Measurements from ENCODE around the gene LPCAT1. TPM values are rescaled to one million over a fixed set of nuclear protein-coding genes. Genes with fewer than 3 reads are reported as not detected.

Gene LPCAT1
- total RNA-seq, 2 experiments from 2014 or later = 42.5 to 54.5 TPM

- H3K36me3 Mint-ChIP-seq (ENCODE audit: low read depth) = no peaks in the 10 kb centered on the region
- H3K4me1 Mint-ChIP-seq = no peaks in the 10 kb centered on the region
- CTCF ChIA-PET = interaction anchor here (0.5 kb wide), 1 partner anchor 143 kb away, joined by 3 read pairs; no protein-coding TSS in a partner anchor
- H3K27ac Mint-ChIP-seq = no peak overlapping the region
- peaks cover 20% of the 10 kb centered on the region for H3K27me3 Mint-ChIP-seq
- peaks cover 9% of the 10 kb centered on the region for H3K9me3 Mint-ChIP-seq (ENCODE audit: low read depth)
- no peak overlapping the region for H3K4me3 Mint-ChIP-seq
- POLR2A ChIA-PET = interaction anchor here (0.6 kb wide), 1 partner anchor 10 kb away, joined by 3 read pairs; no protein-coding TSS in a partner anchor
- intact Hi-C loops (cut with DNase I, micrococcal nuclease) = no loop called here
- DNase-seq (no peak), ATAC-seq (no peak)
Measured at GRCh38 chr5:1437226-1437829, 86.4 kb downstream of the LPCAT1 start.

GRCh38 chr5:1436681-1437080, 87.1 kb downstream of the LPCAT1 start:
- H3K4me1 Mint-ChIP-seq = no peaks in the 10 kb centered on the region
- ChIA-PET CTCF (interaction anchor here (0.7 kb wide), 2 partner anchors 16 to 264 kb away, joined by 3 to 5 read pairs; no protein-coding TSS in a partner anchor), POLR2A (no interaction called here)
- DNase-seq = no peak
- ATAC-seq = no peak
- peaks cover 9% of the 10 kb centered on the region for H3K9me3 Mint-ChIP-seq (ENCODE audit: low read depth)
- no peak overlapping the region for H3K27ac Mint-ChIP-seq
- H3K36me3 Mint-ChIP-seq (ENCODE audit: low read depth) = no peaks in the 10 kb centered on the region
- H3K27me3 Mint-ChIP-seq = peaks cover 19% of the 10 kb centered on the region
- intact Hi-C loops (cut with DNase I, micrococcal nuclease) = no loop called here
- H3K4me3 Mint-ChIP-seq = no peak overlapping the region

- ATAC-seq = no peak
- Mint-ChIP-seq H3K36me3 (ENCODE audit: low read depth) (no peaks in the 10 kb centered on the region), H3K4me3 (no peak overlapping the region), H3K4me1 (no peaks in the 10 kb centered on the region), H3K27ac (no peak overlapping the region), H3K9me3 (ENCODE audit: low read depth) (peaks cover 9% of the 10 kb centered on the region), H3K27me3 (peaks cover 15% of the 10 kb centered on the region)
- CTCF ChIA-PET = interaction anchor here (0.7 kb wide), 2 partner anchors 15 to 263 kb away, joined by 3 to 5 read pairs; no protein-coding TSS in a partner anchor
- intact Hi-C loops (cut with DNase I, micrococcal nuclease) = no loop called here
- POLR2A ChIA-PET = no interaction called here
- DNase-seq = no peak
Measured at GRCh38 chr5:1436036-1436435, 87.7 kb downstream of the LPCAT1 start.

- no peaks in the 10 kb centered on the region for H3K36me3 Mint-ChIP-seq (ENCODE audit: low read depth)
- CTCF ChIA-PET = no interaction called here
- H3K27me3 Mint-ChIP-seq = peaks cover 12% of the 10 kb centered on the region
- intact Hi-C loops (cut with DNase I, micrococcal nuclease) = no loop called here
- no peak overlapping the region for H3K4me3 Mint-ChIP-seq
- no peak overlapping the region for H3K27ac Mint-ChIP-seq
- ATAC-seq = no peak
- peaks cover 7% of the 10 kb centered on the region for H3K9me3 Mint-ChIP-seq (ENCODE audit: low read depth)
- no peak for DNase-seq
- H3K4me1 Mint-ChIP-seq = no peaks in the 10 kb centered on the region
- POLR2A ChIA-PET = no interaction called here
Measured at GRCh38 chr5:1435369-1435768, 88.4 kb downstream of the LPCAT1 start.

- peaks cover 7% of the 10 kb centered on the region for H3K27me3 Mint-ChIP-seq
- intact Hi-C loops (cut with DNase I, micrococcal nuclease) = loop anchor here in 1 of 2 experiments (2.0 kb wide), 1 partner anchor 55 kb away; no protein-coding TSS in a partner anchor
- no peak overlapping the region for H3K27ac Mint-ChIP-seq
- DNase-seq (no peak), ATAC-seq (no peak)
- peaks cover 21% of the 10 kb centered on the region for H3K9me3 Mint-ChIP-seq (ENCODE audit: low read depth)
- peaks cover 10% of the 10 kb centered on the region for H3K36me3 Mint-ChIP-seq (ENCODE audit: low read depth)
- no peak overlapping the region for H3K4me3 Mint-ChIP-seq
- POLR2A ChIA-PET = no interaction called here
- H3K4me1 Mint-ChIP-seq = no peaks in the 10 kb centered on the region
- CTCF ChIA-PET = interaction anchor here (0.6 kb wide), 1 partner anchor 89 kb away, joined by 3 read pairs; no protein-coding TSS in a partner anchor
Measured at GRCh38 chr5:1432296-1432695, 91.5 kb downstream of the LPCAT1 start.

GRCh38 chr5:1431896-1432295, 91.9 kb downstream of the LPCAT1 start:
- H3K9me3 Mint-ChIP-seq (ENCODE audit: low read depth) = peaks cover 23% of the 10 kb centered on the region
- peaks cover 5% of the 10 kb centered on the region for H3K27me3 Mint-ChIP-seq
- ChIA-PET CTCF (interaction anchor here (0.6 kb wide), 1 partner anchor 90 kb away, joined by 3 read pairs; no protein-coding TSS in a partner anchor), POLR2A (no interaction called here)
- H3K36me3 Mint-ChIP-seq (ENCODE audit: low read depth) = peaks cover 10% of the 10 kb centered on the region
- no peak overlapping the region for H3K27ac Mint-ChIP-seq
- ATAC-seq (no peak), DNase-seq (no peak)
- no peak overlapping the region for H3K4me3 Mint-ChIP-seq
- no peaks in the 10 kb centered on the region for H3K4me1 Mint-ChIP-seq
- intact Hi-C loops (cut with DNase I, micrococcal nuclease) = loop anchor here in 1 of 2 experiments (2.0 kb wide), 1 partner anchor 55 kb away; no protein-coding TSS in a partner anchor

GRCh38 chr5:1431021-1431811, 92.5 kb downstream of the LPCAT1 start:
- intact Hi-C loops (cut with DNase I, micrococcal nuclease) = no loop called here
- peaks cover 10% of the 10 kb centered on the region for H3K36me3 Mint-ChIP-seq (ENCODE audit: low read depth)
- POLR2A ChIA-PET = no interaction called here
- no peak overlapping the region for H3K4me3 Mint-ChIP-seq
- no peak for DNase-seq
- no peak overlapping the region for H3K27ac Mint-ChIP-seq
- peaks cover 5% of the 10 kb centered on the region for H3K27me3 Mint-ChIP-seq
- H3K9me3 Mint-ChIP-seq (ENCODE audit: low read depth) = peaks cover 25% of the 10 kb centered on the region
- ATAC-seq = no peak
- no peaks in the 10 kb centered on the region for H3K4me1 Mint-ChIP-seq
- CTCF ChIA-PET = interaction anchor here (0.6 kb wide), 1 partner anchor 91 kb away, joined by 3 read pairs; no protein-coding TSS in a partner anchor

- ChIA-PET CTCF (no interaction called here), POLR2A (no interaction called here)
- Mint-ChIP-seq H3K27ac (no peak overlapping the region), H3K36me3 (ENCODE audit: low read depth) (peaks cover 10% of the 10 kb centered on the region), H3K9me3 (ENCODE audit: low read depth) (peaks cover 32% of the 10 kb centered on the region), H3K4me3 (no peak overlapping the region), H3K27me3 (peaks cover 6% of the 10 kb centered on the region), H3K4me1 (no peaks in the 10 kb centered on the region)
- DNase-seq (no peak), ATAC-seq (no peak)
- intact Hi-C loops (cut with DNase I, micrococcal nuclease) = no loop called here
Measured at GRCh38 chr5:1430121-1430795, 93.5 kb downstream of the LPCAT1 start.

GRCh38 chr5:1429496-1429895, 94.3 kb downstream of the LPCAT1 start:
- POLR2A ChIA-PET = no interaction called here
- H3K4me1 Mint-ChIP-seq = no peaks in the 10 kb centered on the region
- CTCF ChIA-PET = no interaction called here
- no peak overlapping the region for H3K4me3 Mint-ChIP-seq
- peaks cover 10% of the 10 kb centered on the region for H3K36me3 Mint-ChIP-seq (ENCODE audit: low read depth)
- H3K27ac Mint-ChIP-seq = no peak overlapping the region
- DNase-seq (no peak), ATAC-seq (no peak)
- H3K27me3 Mint-ChIP-seq = peaks cover 6% of the 10 kb centered on the region
- peaks cover 32% of the 10 kb centered on the region for H3K9me3 Mint-ChIP-seq (ENCODE audit: low read depth)
- intact Hi-C loops (cut with DNase I, micrococcal nuclease) = no loop called here

- peaks cover 32% of the 10 kb centered on the region for H3K9me3 Mint-ChIP-seq (ENCODE audit: low read depth)
- no peaks in the 10 kb centered on the region for H3K4me1 Mint-ChIP-seq
- ATAC-seq = no peak
- ChIA-PET CTCF (no interaction called here), POLR2A (no interaction called here)
- no peak overlapping the region for H3K27ac Mint-ChIP-seq
- intact Hi-C loops (cut with DNase I, micrococcal nuclease) = no loop called here
- H3K36me3 Mint-ChIP-seq (ENCODE audit: low read depth) = peaks cover 10% of the 10 kb centered on the region
- H3K4me3 Mint-ChIP-seq = no peak overlapping the region
- H3K27me3 Mint-ChIP-seq = peaks cover 6% of the 10 kb centered on the region
- no peak for DNase-seq
Measured at GRCh38 chr5:1429066-1429465, 94.7 kb downstream of the LPCAT1 start.

GRCh38 chr5:1428107-1428506, 95.7 kb downstream of the LPCAT1 start:
- Mint-ChIP-seq H3K9me3 (ENCODE audit: low read depth) (peaks cover 32% of the 10 kb centered on the region), H3K4me3 (no peak overlapping the region), H3K4me1 (no peaks in the 10 kb centered on the region), H3K27ac (no peak overlapping the region), H3K36me3 (ENCODE audit: low read depth) (peaks cover 10% of the 10 kb centered on the region), H3K27me3 (peaks cover 2% of the 10 kb centered on the region)
- no peak for DNase-seq
- intact Hi-C loops (cut with DNase I, micrococcal nuclease) = no loop called here
- CTCF ChIA-PET = no interaction called here
- no peak for ATAC-seq
- POLR2A ChIA-PET = no interaction called here
